H1 (cell line): ENCODE data around the gene ANXA4. TPM values are rescaled to one million over a fixed set of nuclear protein-coding genes. Genes with fewer than 3 reads are reported as not detected.

Experiments
- CTCF ChIP-seq, 3 experiments: IDR thresholded peaks; 1 replicate in 2 of 3; 2 replicates in 1 of 3; pipeline versions ENCODE4 v1.5.1 to v1.6.1; 2011; ENCODE audit warnings: low read length in 3 of 3, mild to moderate bottlenecking in 3 of 3, inconsistent platforms in 2 of 3, low read depth in 1 of 3, moderate library complexity in 1 of 3; ENCODE audit not compliant: insufficient read depth in 1 of 3; ENCODE audit errors: control extremely low read depth in 1 of 3
- HDAC2 ChIP-seq, 2 experiments: fragments of 300-600 bp in 1 of 2; sonication (generic) in 1 of 2; IDR thresholded peaks; 2 replicates each; pipeline ENCODE4 v1.6.1; 2011 to 2012; ENCODE audit warnings: low read depth in 2 of 2, low read length in 2 of 2, mild to moderate bottlenecking in 2 of 2, moderate library complexity in 2 of 2, borderline replicate concordance in 1 of 2, inconsistent platforms in 1 of 2
- KDM1A ChIP-seq: fragments of 200-600, 300-600 bp; sonication (generic); IDR thresholded peaks from 2 replicates; pipeline ENCODE4 v1.7.1; 2016; ENCODE audit warnings: mild to moderate bottlenecking, low read length, borderline replicate concordance
- SAP30 ChIP-seq: fragments of 300-600 bp; sonication (generic); IDR thresholded peaks from 2 replicates; pipeline ENCODE4 v1.7.1; 2012; ENCODE audit warnings: low read length, moderate library complexity, mild to moderate bottlenecking, inconsistent platforms; ENCODE audit not compliant: insufficient read depth, insufficient replicate concordance
- SP2 ChIP-seq: IDR thresholded peaks from 2 replicates; pipeline ENCODE4 v1.6.1; 2012; ENCODE audit warnings: mild to moderate bottlenecking, low read length, inconsistent platforms
- SRF ChIP-seq: IDR thresholded peaks from 2 replicates; pipeline ENCODE4 v1.6.1; 2011; ENCODE audit warnings: mild to moderate bottlenecking, low read depth, low read length, moderate library complexity
- polyA plus RNA-seq, 7 experiments: library from polyadenylated mRNA; depleted of rRNA in 3 of 7; stranded (reverse) in 5 of 7; unstranded in 2 of 7; fragments of >200 nt in 5 of 7; fragments of 200-250 nt in 2 of 7; gene quantifications; 1 replicate in 5 of 7; 2 replicates in 1 of 7; 4 replicates in 1 of 7; pipeline versions ENCODE4 v1.2.1 to v1.2.3, GENCODE V29; 2011 to 2013; ENCODE audit warnings: missing spikeins in 2 of 7, mixed read lengths in 2 of 7
- total RNA-seq: library from RNA; stranded (reverse); fragmentation: NEBNext Ultra II Directional; extraction: Animal tissue kit (Norgen Biotek cat#: 25700); gene quantifications from 2 replicates; pipeline ENCODE4 v1.2.1, GENCODE V29; 2021

The ANXA4 gene
- total and polyA plus RNA-seq, 2 of the 8 experiments (the other 6 are each of a cell fraction or from before 2014, with no cell fraction given): 9.4 to 17.6 TPM

- TF ChIP-seq CTCF (IDR thresholded peaks at IDR 0.05; ENCODE audit: control extremely low read depth in 1 of 3, insufficient read depth in 1 of 3, low read depth in 1 of 3, low read length in 3 of 3): no peak
- no peak for TF ChIP-seq KDM1A
- no peak for TF ChIP-seq HDAC2 (IDR thresholded peaks at IDR 0.05; ENCODE audit: borderline replicate concordance in 1 of 2, low read depth in 2 of 2, low read length in 2 of 2)
- TF ChIP-seq SP2: no peak
- no peak for TF ChIP-seq SRF
- no peak for TF ChIP-seq SAP30
Measured at GRCh38 chr2:69805887-69806286, 64.0 kb downstream of the ANXA4 start (continued).
